GM11168 (cell line): ENCODE data around the gene PLOD3.
"Not testable (repeated sequence)": the region's sequence is repeated elsewhere in the genome, so short reads cannot be mapped to it uniquely, and the experiment has no call there.

Experiments
- in situ Hi-C: fragments of 300-500 bp; cut with MboI; formaldehyde crosslinking; loops from one replicate; pipeline ENCODE4 v1.12.0; 2022; ENCODE audit warnings: low sequenced_read_pairs; ENCODE audit not compliant: unreplicated experiment

The PLOD3 gene, protein sequence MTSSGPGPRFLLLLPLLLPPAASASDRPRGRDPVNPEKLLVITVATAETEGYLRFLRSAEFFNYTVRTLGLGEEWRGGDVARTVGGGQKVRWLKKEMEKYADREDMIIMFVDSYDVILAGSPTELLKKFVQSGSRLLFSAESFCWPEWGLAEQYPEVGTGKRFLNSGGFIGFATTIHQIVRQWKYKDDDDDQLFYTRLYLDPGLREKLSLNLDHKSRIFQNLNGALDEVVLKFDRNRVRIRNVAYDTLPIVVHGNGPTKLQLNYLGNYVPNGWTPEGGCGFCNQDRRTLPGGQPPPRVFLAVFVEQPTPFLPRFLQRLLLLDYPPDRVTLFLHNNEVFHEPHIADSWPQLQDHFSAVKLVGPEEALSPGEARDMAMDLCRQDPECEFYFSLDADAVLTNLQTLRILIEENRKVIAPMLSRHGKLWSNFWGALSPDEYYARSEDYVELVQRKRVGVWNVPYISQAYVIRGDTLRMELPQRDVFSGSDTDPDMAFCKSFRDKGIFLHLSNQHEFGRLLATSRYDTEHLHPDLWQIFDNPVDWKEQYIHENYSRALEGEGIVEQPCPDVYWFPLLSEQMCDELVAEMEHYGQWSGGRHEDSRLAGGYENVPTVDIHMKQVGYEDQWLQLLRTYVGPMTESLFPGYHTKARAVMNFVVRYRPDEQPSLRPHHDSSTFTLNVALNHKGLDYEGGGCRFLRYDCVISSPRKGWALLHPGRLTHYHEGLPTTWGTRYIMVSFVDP

DNA sequence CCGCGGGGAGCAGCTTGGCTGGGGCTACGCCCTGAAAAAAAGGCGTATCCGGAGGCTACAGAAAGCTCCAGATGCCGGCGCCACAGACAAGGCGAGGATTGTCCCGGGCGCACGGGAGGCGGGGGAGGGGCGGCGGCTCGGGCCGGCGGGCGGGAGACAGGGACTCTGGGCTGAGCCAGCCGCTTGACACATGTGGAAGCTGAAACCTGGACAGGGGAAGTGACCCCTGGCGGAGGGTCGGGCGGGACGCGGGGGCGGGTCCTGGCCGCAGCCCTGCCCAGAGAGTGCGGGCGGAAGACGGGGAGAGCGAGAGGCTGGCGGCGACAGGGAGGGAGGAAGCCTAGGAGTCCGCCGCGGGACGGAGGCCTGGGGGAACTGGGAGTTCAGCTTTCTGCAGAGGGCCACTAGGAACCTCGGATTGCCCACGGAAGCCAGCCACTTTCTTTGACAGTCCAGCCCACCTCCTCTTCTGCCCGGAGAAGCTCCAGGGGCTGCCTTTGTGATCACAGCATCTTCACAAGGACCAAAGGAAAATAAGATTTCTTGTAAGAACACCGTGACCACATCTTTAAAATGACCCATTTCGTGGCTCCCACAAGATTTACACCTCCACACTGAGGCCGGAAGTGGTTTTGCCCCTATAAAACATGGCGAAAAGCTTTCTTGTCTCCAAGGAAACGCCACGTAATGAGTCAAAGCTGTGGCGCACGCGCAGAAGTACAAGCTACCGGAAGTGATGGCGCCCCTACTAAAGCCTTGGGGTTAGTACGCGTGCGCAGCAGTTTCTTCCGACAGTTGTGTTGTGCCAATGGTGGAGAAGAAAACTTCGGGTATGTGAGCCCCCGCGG is at the start of gene PLOD3, which contains the start of gene ZNHIT1:
Gene PLOD3 (minus strand): TSS at position 194 of the 848 bp plus-strand sequence. CDS start 307 bp downstream, outside the sequence.
Gene ZNHIT1 (plus strand): TSS at position 778 of the 848 bp plus-strand sequence. CDS start 31 bp downstream, at position 809.
- in situ Hi-C loops, result no loop called here

DNA sequence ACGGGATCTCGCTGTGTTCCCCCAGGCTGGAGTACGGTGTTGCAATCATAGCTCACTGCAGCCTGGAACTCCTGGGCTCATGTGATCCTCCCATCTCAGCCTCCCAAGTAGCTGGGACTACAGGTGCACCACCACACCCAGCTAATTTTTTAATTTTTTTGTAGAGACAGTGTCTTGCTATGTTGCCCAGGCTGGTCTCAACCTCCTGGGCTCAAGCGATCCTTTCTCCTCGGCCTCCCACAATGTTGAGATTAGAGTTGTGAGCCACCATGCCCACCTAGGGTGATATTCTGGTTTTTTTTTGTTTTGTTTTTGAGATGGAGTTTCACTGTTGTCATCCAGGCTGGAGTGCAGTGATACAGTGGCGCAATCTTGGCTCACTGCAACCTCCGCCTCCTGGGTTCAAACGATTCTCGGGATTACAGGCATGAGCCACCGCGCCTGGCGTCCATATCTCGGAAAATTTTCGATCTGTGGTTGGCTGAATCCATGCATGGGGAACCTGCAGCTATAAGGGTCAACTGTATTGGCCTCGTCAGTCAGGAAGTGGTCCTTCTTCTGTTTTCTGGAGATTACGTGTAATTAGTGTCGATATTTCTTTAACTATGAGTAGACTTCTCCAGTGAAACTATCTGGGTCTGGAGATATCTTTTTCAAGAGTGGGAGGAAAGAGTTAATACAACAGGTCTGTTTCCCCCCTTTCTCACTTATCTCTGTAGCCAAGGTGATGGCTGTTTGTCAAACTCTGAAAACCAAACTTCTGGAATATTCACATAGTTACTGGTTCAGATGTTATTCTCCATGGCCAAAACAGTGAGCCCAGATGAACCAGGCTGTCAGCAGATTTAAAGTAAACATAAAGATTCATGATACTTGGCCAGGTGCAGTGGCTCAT is 48.5 kb upstream of the PLOD3 start:
- in situ Hi-C loops, result no loop called here

DNA sequence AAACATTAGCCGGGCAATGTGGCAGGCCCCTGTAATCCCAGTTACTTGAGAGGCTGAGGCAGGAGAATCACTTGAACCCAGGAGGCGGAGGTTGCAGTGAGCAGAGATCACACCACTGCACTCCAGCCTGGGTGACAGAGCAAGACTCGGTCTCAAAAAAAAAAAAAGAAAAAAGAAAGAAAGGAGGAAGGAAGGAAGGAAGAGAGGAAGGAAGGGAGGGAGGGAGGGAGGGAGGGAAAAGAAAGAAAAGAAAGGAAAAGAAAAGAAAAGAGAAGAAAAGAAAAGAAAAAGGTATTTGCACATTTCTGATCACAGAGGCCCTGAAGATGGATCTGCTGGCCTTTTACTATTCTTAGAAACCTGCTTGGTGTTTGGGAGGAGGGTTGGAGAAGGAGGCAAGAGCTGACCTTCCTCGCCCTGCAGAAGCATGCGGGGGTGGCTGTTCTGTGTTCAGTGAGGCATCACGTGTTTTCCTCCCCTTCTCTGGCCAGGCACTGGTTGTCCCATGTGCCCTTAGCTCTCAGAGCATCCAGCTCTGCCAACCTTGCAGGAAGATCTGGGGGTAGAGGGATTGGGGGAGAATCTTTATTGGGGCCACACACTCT is 46.8 kb upstream of the PLOD3 start:
- in situ Hi-C loops, result not testable (repeated sequence)

DNA sequence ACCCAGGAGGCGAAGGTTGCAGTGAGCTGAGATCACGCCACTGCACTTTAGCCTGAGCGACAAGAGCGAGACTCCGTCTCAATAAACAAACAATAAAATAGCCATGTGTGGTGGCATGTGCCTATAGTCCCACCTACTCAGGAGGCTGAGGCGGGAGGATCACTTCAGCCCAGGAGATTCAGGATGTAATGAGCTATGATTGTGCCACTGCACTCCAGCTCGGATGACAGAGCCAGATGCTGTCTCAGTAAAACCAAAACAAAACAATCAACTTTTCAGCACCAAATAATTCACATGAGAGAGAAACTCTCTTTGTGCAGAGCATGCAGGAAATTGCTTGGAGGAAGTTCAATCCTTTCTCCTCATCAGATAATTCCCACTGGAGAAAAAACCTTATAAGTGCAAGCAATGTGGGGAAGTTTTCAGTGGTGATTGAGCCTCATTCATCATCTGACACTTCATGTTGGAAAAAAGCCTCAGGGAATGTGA is 40.9 kb upstream of the PLOD3 start:
- in situ Hi-C loops, result no loop called here

DNA sequence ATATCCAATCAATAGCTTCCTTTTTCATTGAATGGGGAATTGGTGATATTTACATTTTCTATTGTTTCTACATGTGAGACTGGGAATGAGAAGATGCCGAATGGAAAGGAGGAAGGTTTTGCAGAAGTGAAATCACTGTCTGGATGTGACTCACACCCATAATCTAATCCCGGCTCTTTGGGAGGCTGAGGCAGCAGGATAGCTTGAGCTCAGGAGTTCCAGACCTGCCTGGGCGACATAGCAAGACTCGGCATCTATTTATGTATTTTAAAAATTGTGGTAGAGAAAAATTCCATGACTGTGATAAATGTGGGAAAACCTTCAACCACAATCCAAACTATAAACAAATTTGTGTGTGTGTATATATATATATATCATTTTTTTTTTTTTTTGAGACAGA is 38.4 kb upstream of the PLOD3 start:
- in situ Hi-C loops, result no loop called here

DNA sequence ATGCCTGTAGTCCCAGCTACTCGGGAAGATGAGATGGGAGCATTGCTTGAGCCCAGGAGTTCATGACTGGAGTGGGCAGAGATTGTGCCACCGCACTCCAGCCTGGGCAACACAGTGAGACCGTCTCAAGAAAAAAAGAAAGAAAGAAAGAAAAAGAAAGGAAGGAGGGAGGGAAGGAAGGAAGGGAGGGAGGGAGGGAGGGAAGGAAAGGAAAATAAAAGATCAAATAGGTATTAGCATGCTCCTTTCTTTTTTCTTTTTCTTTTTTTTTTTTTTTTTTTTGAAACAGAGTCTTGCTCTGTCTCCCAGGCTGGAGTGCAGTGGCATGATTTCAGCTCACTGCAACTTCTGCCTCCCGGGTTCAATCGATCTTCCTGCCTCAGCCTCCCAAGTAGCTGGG is 35.8 kb upstream of the PLOD3 start:
- in situ Hi-C loops, result not testable (repeated sequence)

DNA sequence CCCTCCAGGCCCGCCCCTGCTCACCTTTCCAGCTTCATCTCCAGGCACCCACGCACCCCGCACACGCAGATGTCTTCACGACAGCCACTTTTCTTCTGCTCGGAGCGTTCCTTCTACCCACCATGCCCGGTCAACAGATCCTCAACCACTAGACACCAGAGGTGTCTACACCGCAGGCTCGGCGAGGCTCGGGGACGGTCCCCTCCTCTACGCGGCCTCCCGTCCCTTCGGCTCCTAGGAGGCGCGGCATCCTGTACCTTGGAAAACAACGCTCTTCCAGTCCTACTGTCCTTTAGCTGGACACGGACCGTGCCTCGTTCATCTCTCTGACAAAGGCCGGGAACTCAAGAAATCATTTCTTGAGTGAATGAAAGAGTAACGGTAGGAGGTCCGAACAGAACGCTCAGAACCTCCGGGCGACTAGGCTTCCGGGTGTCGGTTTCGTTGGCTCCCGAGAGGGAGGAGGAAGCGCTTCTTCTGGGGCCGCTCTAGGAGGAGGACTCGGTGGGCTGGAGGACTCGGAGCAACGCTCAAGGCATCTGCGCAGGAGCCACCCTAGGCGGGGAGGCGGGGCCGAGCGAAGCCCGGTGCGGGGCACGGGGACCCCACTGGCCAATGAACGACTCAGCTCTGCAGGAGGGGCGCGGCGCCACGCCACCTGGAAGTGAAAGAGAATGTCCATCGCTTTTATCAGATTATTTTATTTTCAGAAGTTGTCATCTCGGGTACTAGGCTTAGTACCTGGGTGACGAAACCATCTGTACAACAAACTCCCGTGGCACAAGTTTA is 34.7 kb upstream of the PLOD3 start:
- in situ Hi-C loops, result no loop called here

DNA sequence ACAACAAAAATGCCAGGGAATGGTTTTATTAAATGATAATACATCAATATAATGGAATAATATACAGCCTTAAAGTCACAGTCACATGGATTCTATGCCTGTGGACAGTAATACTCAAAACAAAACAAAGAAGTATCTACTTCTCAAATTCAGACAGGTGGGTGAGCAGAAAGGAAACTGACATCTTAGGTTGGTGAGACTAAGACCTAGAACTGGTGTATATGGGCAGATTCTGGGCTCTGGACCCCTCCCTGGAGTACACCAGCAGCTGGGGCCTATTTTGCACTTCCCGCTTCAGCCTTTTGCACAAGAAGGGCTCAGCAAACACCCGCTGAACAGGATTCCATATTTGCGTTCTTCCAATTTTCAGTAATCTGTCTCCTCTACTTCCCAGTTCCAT is 32.9 kb upstream of the PLOD3 start:
- in situ Hi-C loops, result no loop called here

DNA sequence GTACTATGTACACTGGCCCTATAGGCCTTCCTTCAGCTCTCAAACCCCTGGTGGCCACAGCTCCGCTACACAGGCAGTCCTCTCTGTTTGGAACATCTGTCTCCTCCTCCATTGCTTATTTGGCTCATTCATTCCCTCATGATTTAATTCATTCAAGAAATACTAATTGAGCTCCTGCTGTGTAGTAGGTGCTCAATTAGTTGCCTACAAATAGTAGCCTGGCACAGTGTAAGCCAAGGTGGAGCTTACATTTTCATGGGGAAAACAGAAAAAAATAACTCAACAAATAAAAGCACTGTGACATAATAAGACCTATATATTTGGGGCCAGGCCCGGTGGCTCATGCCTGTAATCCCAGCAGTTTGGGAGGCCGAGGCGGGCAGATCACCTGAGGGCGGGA is 30.9 kb upstream of the PLOD3 start:
- in situ Hi-C loops, result no loop called here

DNA sequence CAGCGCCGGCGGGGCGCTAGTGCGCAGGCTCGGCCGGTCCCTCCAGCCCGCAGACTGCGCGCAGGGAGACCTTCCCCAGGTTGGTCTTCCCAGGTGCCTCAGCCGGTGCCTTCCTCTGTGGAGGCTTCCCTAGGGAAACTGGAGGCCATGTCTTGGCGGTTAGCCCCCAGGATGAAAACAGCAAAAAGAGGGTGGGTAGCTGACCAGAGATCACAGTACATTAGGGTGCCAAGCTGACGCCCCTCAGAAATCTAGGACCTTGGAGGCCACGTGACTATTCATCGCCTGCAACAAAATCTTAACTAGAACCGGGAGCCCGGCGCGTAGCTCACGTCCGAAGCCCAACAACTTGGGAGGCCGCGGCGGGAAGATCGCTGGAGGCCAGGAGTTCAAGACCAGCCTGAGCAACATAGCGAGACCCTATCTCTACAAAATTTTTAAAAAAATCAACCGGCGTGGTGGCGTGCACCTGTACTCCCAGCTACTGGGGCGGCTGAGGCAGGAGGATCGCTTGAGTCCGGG is 27.8 kb upstream of the PLOD3 start:
- in situ Hi-C loops, result no loop called here

DNA sequence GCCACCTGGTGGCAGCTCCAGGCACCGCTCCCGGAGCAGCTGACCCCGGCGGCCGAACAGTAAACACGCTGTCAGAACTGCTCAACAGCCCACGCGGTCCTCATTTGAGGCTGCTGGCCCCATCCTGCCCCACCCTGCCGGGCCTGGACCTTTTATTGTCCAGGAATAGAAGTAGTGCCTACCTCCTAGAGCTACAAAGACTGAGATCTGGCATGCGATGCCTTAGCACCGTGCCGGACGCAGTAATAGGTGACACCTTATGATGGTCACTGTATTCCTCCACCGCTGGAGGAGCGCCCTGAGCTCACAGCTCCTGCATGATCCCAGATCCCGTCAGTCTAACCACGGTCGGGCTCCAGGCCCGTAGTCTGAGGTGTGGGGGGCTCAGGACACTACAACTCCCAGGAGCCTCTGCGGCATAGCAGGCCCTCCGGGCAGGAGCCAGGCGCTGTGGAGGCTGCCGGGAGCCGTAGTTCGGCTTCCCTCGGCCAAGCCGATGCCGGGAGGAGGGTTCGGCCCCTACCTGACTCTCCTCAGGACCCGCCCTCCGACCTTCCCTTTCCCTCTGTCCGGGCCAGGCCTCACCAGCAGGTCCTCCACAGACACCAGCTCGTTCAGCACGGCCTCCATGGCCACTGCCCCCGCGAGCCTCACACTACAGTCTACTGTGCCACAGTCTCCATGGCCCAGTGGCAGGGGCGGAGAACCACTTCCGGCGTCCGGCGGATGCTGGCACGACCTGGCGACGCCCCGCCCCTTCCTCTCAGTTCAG is 27.2 kb upstream of the PLOD3 start, which contains the start of gene FIS1:
Gene FIS1 (minus strand): TSS at position 707 of the 772 bp plus-strand sequence. CDS start 77 bp downstream, at position 630.
- in situ Hi-C loops, result no loop called here

DNA sequence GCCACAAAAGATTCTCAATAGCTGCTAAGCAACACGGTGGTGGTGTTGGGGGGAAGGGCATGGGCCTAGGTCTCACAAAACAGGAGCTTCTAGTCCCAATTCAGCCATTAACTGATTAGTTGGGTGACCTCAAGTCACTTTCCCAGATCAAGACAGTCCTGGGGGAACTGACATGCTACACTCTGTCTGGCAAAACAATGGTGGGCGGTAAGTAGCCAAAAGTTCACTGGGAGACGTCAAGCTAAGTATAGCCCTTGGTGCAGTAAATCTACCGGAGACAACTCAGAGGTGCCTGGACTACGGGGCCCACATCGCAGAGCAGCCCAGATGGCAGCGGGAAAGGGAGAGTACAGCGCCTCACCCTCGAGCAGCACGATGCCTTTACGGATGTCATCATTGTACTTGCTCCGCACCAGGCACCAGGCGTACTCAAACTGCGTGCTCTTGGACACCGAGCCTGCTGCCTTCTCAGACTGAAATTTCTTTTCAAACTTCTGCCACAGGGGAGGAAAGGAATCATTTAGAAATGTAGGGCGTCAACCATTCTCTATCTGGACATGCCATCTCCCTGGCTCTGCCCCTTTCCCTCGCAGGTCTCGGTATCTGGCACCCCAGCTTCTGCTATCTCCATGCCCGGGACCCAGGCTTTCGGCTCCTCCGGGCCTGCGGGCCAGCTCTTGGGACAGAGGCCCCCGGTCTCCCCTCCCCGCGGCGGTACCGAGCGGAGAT is 26.4 kb upstream of the PLOD3 start:
- in situ Hi-C loops, result no loop called here

DNA sequence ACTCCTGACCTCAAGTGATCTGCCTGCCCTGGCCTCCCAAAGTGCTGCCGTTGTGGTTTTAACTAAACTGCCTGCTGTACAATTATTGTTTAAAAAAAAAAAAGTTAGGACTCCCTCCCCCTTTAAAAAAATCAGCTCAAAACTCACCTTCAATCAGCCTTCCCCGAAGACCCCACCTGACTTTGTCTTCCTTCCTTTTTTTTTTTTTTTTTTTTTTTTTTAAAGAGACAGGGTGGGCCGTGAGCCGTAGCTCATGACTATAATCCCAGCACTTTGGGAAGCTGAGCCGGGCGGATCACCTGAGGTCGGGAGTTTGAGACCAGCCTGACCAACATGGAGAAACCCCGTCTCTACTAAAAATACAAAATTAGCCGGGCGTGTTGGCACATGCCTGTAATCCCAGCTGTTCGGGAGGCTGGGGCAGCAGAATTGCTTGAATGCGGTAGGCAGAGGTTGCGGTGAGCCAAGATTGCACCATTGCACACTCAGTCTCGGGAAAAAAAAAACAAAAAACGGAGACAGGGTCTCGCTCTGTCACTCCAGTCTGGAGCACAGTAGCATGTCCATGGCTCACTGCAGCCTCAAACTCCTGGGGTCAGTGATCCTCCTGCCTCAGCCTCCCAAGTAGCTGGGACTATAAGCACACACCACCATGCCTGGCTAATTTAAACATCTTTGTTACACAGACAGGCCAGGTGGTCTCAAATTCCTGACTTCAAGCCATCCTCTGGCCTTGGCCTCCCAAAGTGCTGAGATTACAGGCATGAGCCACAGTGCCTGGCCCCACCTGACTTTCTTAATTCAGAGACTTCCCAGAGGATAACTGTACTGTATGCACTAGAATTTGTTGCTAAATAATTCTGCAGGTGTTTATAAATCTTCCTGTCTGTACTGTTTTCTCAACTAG is 24.3 kb upstream of the PLOD3 start:
- in situ Hi-C loops, result no loop called here

DNA sequence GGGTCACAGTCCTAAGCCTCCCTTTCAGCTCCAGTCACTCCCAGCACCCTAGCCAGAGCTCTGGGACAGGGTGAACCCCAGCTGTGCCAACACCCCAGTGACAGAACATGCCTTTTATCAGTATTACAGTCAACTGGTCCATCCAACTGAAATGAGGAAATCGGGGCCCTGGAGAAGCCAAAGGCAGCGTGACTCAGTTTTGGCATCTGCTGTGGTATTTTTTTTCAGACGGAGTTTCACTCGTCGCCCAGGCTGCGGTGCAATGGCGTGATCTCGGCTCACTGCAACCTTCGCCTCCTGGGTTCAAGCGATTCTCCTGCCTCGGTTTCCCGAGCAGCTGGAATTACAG is 23.6 kb upstream of the PLOD3 start:
- in situ Hi-C loops, result no loop called here

DNA sequence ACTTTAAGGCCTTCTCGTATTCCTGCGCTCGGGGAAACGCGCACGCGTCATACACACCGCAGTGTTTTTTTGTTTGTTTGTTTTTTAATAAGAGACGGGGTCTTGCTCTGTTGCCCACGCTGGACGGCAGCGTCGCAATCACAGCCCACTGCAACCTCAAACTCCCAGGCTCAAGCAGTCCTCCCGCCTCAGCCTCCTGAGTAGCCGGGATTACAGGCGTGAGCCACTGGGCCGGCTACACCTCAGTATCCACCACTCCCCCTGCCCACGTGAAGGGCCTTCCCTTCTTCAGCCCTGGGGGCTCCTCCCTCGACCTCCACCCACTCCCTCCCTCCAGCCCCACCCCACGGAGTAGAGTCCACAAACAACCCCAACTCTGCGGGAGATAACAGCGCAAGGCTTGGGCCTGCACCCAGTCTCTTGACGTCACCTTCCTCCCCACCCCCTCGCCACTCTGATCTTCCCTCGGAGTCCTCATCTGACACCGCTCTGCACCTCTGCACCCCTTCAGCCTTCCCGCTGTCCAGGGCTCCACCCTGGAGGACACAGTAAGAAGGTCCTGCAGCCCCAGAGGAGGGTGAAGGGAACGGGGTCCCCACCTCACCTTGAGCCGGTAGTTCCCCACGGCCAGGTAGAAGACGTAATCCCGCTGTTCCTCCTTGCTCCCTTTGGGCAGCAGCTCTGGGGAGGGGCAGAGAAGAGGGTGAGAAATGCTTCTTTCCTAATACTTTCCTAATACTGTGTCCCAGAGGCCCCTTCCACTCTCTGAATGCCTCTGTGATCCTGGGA is 23.0 kb upstream of the PLOD3 start:
- in situ Hi-C loops, result no loop called here
